OCI-LY7 (cell line): Measurements from ENCODE around the gene SLC39A8. TPM values are rescaled to one million over a fixed set of nuclear protein-coding genes. Genes with fewer than 3 reads are reported as not detected.

Experiments
- BruUV-seq: library from RNA; stranded (reverse); fragments of 400-500 nt; replicated peaks from 2 replicates; lab custom pipeline; 2021; lab: Mats Ljungman, UMichigan
- CTCF ChIA-PET: fragments of 300-600 bp; sonication (Branson Sonifier 250); formaldehyde crosslinking; loops from one replicate; lab custom pipeline; 2022; ENCODE audit warnings: antibody characterized with exemption; ENCODE audit not compliant: unreplicated experiment; lab: Charles Lee
- POLR2A ChIA-PET: fragments of 300-600 bp; sonication (Branson Sonifier 250); formaldehyde crosslinking; loops from one replicate; lab custom pipeline; 2022; ENCODE audit warnings: antibody characterized with exemption; lab: Charles Lee
- DNase-seq: peaks from one replicate; pipeline ENCODE4 v3.0.0-alpha.2; 2015; ENCODE audit warnings: low spot score
- H2AFZ ChIP-seq: fragments of 200-600 bp; sonication (generic), shearing (Covaris generic); 2 replicates; pipeline ENCODE4 v1.6.1; 2014; ENCODE audit warnings: mild to moderate bottlenecking, antibody characterized with exemption, low read length, moderate library complexity
- H3K27ac ChIP-seq: fragments of 200-600 bp; sonication (generic); 2 replicates; pipeline ENCODE4 v1.5.1; 2014; ENCODE audit warnings: mixed run types, low read depth, mild to moderate bottlenecking, moderate library complexity, low read length, inconsistent platforms; ENCODE audit not compliant: poor library complexity, severe bottlenecking
- H3K36me3 ChIP-seq: fragments of 200-600 bp; sonication (generic); 2 replicates; pipeline ENCODE4 v1.6.1; 2014; ENCODE audit warnings: mild to moderate bottlenecking, antibody characterized with exemption, low read length, moderate library complexity, mixed read lengths; ENCODE audit not compliant: insufficient read depth
- H3K4me1 ChIP-seq: fragments of 200-600 bp; sonication (generic); 2 replicates; pipeline ENCODE4 v1.5.1; 2014; ENCODE audit warnings: mild to moderate bottlenecking, low read length; ENCODE audit not compliant: insufficient read depth, poor library complexity, severe bottlenecking
- H3K4me2 ChIP-seq: fragments of 200-600 bp; sonication (generic); 2 replicates; pipeline ENCODE4 v1.6.1; 2014; ENCODE audit warnings: mild to moderate bottlenecking, low read length
- H3K4me3 ChIP-seq: fragments of 200-600 bp; sonication (generic); 2 replicates; pipeline ENCODE4 v1.5.1; 2014; ENCODE audit warnings: mild to moderate bottlenecking, low read depth, low read length; ENCODE audit not compliant: poor library complexity, severe bottlenecking
- H3K79me2 ChIP-seq: fragments of 200-600 bp; sonication (generic); 2 replicates; pipeline ENCODE4 v1.6.1; 2016; ENCODE audit warnings: low read depth, mild to moderate bottlenecking, low read length, moderate library complexity, mixed read lengths; ENCODE audit not compliant: insufficient read depth
- H3K9me2 ChIP-seq: fragments of 200-600 bp; sonication (generic); 2 replicates; pipeline ENCODE4 v1.6.1; 2016; ENCODE audit warnings: mild to moderate bottlenecking, low read length, mixed read lengths; ENCODE audit not compliant: insufficient read depth
- H3K9me3 ChIP-seq: fragments of 200-600 bp; sonication (generic); 2 replicates; pipeline ENCODE4 v1.6.1; 2014; ENCODE audit warnings: mild to moderate bottlenecking, mixed run types, low read length, mixed read lengths
- H4K20me1 ChIP-seq: fragments of 200-600 bp; sonication (generic); 2 replicates; pipeline ENCODE4 v1.6.1; 2014; ENCODE audit warnings: mild to moderate bottlenecking, antibody characterized with exemption, low read length, moderate library complexity, mixed read lengths; ENCODE audit not compliant: insufficient read depth
- CTCF ChIP-seq: fragments of 200-600 bp; sonication (generic); conservative IDR thresholded peaks from 2 replicates; pipeline ENCODE4 v1.5.1; 2014; ENCODE audit warnings: mild to moderate bottlenecking, antibody characterized with exemption, low read length, moderate library complexity, mixed read lengths
- EZH2phosphoT487 ChIP-seq: fragments of 200-600 bp; sonication (generic); IDR thresholded peaks from 2 replicates; pipeline ENCODE4 v1.6.1; 2018; ENCODE audit warnings: low read depth, borderline replicate concordance, mild to moderate bottlenecking, mixed run types, antibody characterized with exemption, low read length, moderate library complexity, mixed read lengths
- intact Hi-C: fragments of 100-400 bp; cut with micrococcal nuclease; formaldehyde crosslinking; loops from one replicate; pipeline ENCODE4 v1.10.0; 2022; ENCODE audit not compliant: unreplicated experiment
- total RNA-seq, 2 experiments: library from RNA; depleted of rRNA in 1 of 2; stranded (reverse); fragments of >200 nt in 1 of 2; shearing (Covaris generic) in 1 of 2; gene quantifications; 2 replicates each; pipeline ENCODE4 v1.2.3, GENCODE V29; 2014 to 2022

Gene SLC39A8
- total RNA-seq, 2 experiments from 2014 or later, result 35.4 to 57.0 TPM

DNA sequence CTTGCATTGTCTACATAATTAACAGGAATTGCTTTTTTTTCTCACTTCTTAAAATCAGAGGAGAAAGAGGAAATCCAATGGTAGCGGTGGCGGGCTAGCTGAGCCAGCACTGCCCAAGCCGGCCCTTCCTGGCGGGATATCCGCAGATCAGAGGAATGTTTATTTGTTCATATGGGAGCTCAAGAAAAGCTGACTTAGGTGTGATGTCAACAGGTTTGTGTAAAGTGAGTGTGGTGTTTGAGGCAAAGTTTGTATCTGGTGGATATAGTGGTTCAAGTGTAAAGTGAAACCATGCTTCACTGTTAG lies 466 bp upstream of the SLC39A8 start:
- ChIA-PET CTCF (no interaction called here), POLR2A (interaction anchor here (0.7 to 2.6 kb wide), 10 partner anchors 10 to 158 kb away, joined by 3 to 13 read pairs (median 4); no protein-coding TSS in a partner anchor)
- peak overlapping the region; percentile 83 for H2AFZ ChIP-seq

GRCh38 chr4:102344520-102344953 lies 745 bp downstream of the SLC39A8 start:
- Histone ChIP-seq H2AFZ (peak overlapping the region; percentile 83), H3K27ac (peak overlapping the region; percentile 94), H3K79me2 (peaks cover 40% of the 10 kb centered on the region), H3K36me3 (0 out of 2 replicates have a peak, but pooled peaks cover 2% of the 10 kb centered on the region), H3K9me2 (no peaks in the 10 kb centered on the region), H4K20me1 (peaks cover 30% of the 10 kb centered on the region), H3K4me1 (peaks cover 42% of the 10 kb centered on the region), H3K4me2 (peak overlapping the region; percentile 97), H3K9me3 (no peaks in the 10 kb centered on the region), H3K4me3 (peak overlapping the region; percentile 78)
- CTCF ChIA-PET, result no interaction called here
- no TSS peak for BruUV-seq
- peak; percentile 76 for DNase-seq
- TF ChIP-seq CTCF (no peak), EZH2phosphoT487 (no peak)
- POLR2A ChIA-PET, result interaction anchor here (0.9 to 2.6 kb wide), 6 partner anchors 22 to 524 kb away, joined by 3 to 13 read pairs (median 4); partner anchors contain the start of gene CISD2
- intact Hi-C loops, result loop anchor here (2.0 to 5.0 kb wide), 3 partner anchors 158 to 997 kb away; partner anchors contain the start of genes PPP3CA and SLC9B2

More for the DNA sequence above, 466 bp upstream of the SLC39A8 start:
- Histone ChIP-seq H3K27ac (peak overlapping the region; percentile 94), H3K79me2 (peaks cover 33% of the 10 kb centered on the region), H3K4me3 (peak overlapping the region; percentile 78), H3K9me3 (no peaks in the 10 kb centered on the region), H3K4me1 (peaks cover 40% of the 10 kb centered on the region), H4K20me1 (peaks cover 28% of the 10 kb centered on the region), H3K4me2 (peak overlapping the region; percentile 97), H3K9me2 (no peaks in the 10 kb centered on the region), H3K36me3 (no peaks in the 10 kb centered on the region)
- DNase-seq, result no peak
- BruUV-seq, result no TSS peak
- intact Hi-C loops, result loop anchor here (1.0 to 5.0 kb wide), 8 partner anchors 37 to 752 kb away; partner anchors contain the start of genes BDH2, CISD2, SLC9B2 and UBE2D3
- TF ChIP-seq CTCF (peak; percentile 59; the same call in 1 of the 2 replicates), EZH2phosphoT487 (no peak)

DNA sequence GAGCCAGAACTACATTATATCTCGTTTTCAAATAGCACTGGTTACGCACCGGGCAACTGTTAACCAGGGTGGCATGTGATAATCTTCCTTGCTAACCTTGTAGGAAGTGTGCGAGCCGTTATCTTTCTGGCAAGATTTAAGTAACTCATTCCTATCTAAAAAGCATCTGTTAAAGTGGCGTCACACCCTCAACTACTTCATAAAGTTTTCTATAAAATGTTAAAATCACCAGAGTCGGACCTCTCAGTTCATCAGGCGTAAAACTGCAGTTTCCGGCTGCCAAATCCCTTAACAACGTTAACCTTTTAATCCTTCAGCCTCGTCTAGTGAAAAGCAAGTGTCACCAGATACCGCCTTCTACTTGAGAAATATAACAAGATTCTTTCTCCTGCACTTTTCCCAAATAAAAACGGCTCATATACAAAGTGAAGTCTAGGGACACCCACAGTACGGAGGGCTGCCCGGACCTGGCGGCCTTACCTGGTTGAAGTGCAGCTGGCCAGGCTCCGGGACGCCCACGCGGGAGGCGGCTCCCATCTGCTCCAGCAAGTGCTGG lies 1.2 kb downstream of the SLC39A8 start:
- H4K20me1 ChIP-seq, result peaks cover 30% of the 10 kb centered on the region
- TF ChIP-seq EZH2phosphoT487, result no peak
- no peak; the same call in 1 of the 2 replicates for TF ChIP-seq CTCF
- H3K9me2 ChIP-seq, result no peaks in the 10 kb centered on the region
- peaks cover 42% of the 10 kb centered on the region for H3K4me1 ChIP-seq
- intact Hi-C loops, result loop anchor here (2.0 to 5.0 kb wide), 3 partner anchors 159 to 997 kb away; partner anchors contain the start of genes PPP3CA and SLC9B2
- peak overlapping the region; percentile 97 for H3K4me2 ChIP-seq
- peaks cover 6% of the 10 kb centered on the region; the same call in 1 of the 2 replicates for H3K36me3 ChIP-seq
- no peaks in the 10 kb centered on the region for H3K9me3 ChIP-seq
- peaks cover 40% of the 10 kb centered on the region for H3K79me2 ChIP-seq
- peak overlapping the region; percentile 94 for H3K27ac ChIP-seq
- H3K4me3 ChIP-seq, result peak overlapping the region; percentile 78
- POLR2A ChIA-PET, result interaction anchor here (0.7 to 2.6 kb wide), 3 partner anchors 23 to 525 kb away, joined by 4 to 13 read pairs (median 4); partner anchors contain the start of gene CISD2
- CTCF ChIA-PET, result no interaction called here
- H2AFZ ChIP-seq, result peak overlapping the region; percentile 83
- peak; percentile 52 for DNase-seq
- BruUV-seq, result TSS peak; percentile 56
